ENCODE results near the gene ROM1. TPM values are rescaled to one million over a fixed set of nuclear protein-coding genes. Genes with fewer than 3 reads are reported as not detected.
"Not testable (repeated sequence)": the region's sequence is repeated elsewhere in the genome, so short reads cannot be mapped to it uniquely, and the experiment has no call there.

The ROM1 gene
- polyA plus RNA-seq, 1 donor (not counting 4 experiments of a cell fraction or from before 2014, with no cell fraction given): 1.5 TPM

- Histone ChIP-seq H3K27ac (ENCODE audit: control insufficient read depth, insufficient read depth, low read length) (no peak overlapping the region), H3K9me1 (ENCODE audit: control insufficient read depth, extremely low read depth, insufficient read depth, low read length) (no peaks in the 10 kb centered on the region), H2AFZ (ENCODE audit: control insufficient read depth, low read length) (no peak overlapping the region), H3K9ac (ENCODE audit: control insufficient read depth, extremely low read depth, insufficient read depth, low read length) (no peak overlapping the region), H3K27me3 (ENCODE audit: control insufficient read depth, extremely low read depth, insufficient read depth, low read length) (no peaks in the 10 kb centered on the region), H3K79me2 (ENCODE audit: control insufficient read depth, insufficient read depth, low read length) (no peaks in the 10 kb centered on the region), H3K4me2 (ENCODE audit: control insufficient read depth, extremely low read depth, insufficient read depth, low read depth, low read length) (no peak overlapping the region), H4K20me1 (ENCODE audit: control insufficient read depth, extremely low read depth, insufficient read depth, low read length) (no peaks in the 10 kb centered on the region), H3K4me1 (ENCODE audit: control insufficient read depth, extremely low read depth, insufficient read depth, low read length) (peaks cover 33% of the 10 kb centered on the region), H3K9me3 (ENCODE audit: control insufficient read depth, low read depth, low read length) (no peaks in the 10 kb centered on the region), H3K4me3 (ENCODE audit: control insufficient read depth in 2 of 3, extremely low read depth in 1 of 3, insufficient read depth in 2 of 3, low read depth in 1 of 3, low read length in 3 of 3) (no peak overlapping the region), H3K36me3 (ENCODE audit: control insufficient read depth in 2 of 2, extremely low read depth in 1 of 2, insufficient read depth in 2 of 2, low read length in 2 of 2) (peaks cover 8 to 13% of the 10 kb centered on the region in 2 experiments)
- no peak for TF ChIP-seq EZH2 (IDR thresholded peaks at IDR 0.05; ENCODE audit: low read length)
- TF ChIP-seq, protein P1, sequence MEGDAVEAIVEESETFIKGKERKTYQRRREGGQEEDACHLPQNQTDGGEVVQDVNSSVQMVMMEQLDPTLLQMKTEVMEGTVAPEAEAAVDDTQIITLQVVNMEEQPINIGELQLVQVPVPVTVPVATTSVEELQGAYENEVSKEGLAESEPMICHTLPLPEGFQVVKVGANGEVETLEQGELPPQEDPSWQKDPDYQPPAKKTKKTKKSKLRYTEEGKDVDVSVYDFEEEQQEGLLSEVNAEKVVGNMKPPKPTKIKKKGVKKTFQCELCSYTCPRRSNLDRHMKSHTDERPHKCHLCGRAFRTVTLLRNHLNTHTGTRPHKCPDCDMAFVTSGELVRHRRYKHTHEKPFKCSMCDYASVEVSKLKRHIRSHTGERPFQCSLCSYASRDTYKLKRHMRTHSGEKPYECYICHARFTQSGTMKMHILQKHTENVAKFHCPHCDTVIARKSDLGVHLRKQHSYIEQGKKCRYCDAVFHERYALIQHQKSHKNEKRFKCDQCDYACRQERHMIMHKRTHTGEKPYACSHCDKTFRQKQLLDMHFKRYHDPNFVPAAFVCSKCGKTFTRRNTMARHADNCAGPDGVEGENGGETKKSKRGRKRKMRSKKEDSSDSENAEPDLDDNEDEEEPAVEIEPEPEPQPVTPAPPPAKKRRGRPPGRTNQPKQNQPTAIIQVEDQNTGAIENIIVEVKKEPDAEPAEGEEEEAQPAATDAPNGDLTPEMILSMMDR (optimal IDR thresholded peaks at IDR 0.05 in 1 of 3, IDR thresholded peaks at IDR 0.05 in 1 of 3, conservative IDR thresholded peaks at IDR 0.05 in 1 of 3; ENCODE audit: extremely low read depth in 1 of 3, insufficient read depth in 2 of 3, low read length in 3 of 3): no peak
- no peak for DNase-seq (ENCODE audit: low read depth, low spot score)
- FAIRE-seq: no peak
- dilution Hi-C loops (cut with MboI; ENCODE audit: extremely low pct_ligation_motif_present, low sequenced_read_pairs): no loop called here
Observed at GRCh38 chr11:62615521-62615920, 2.5 kb downstream of the ROM1 start.

DNA sequence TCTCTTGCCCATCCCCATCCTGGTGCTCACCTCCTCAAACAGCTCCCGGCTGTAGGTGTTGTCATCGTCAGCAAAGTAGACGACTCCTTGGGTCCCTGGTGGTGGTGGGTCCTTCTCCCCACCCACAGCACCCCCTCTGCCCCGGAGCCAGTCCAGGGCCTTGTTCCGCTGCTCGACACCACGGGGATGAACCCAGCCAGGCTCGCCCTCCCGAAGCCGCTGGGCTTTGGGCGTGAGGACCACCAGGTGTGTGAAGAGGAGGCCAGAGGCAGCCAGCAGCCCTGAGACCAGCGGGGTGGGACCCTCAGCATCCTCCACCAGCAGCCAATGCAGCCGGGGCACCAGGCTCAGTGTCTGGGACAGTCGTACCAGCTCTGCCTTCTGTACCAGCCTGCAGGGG lies 3.9 kb downstream of the ROM1 start:
- H3K9ac ChIP-seq (ENCODE audit: control insufficient read depth, extremely low read depth, insufficient read depth, low read length); H3K4me3 ChIP-seq (ENCODE audit: control insufficient read depth in 2 of 3, extremely low read depth in 1 of 3, insufficient read depth in 2 of 3, low read depth in 1 of 3, low read length in 3 of 3); H2AFZ ChIP-seq (ENCODE audit: control insufficient read depth, low read length); dilution Hi-C loops (cut with MboI; ENCODE audit: extremely low pct_ligation_motif_present, low sequenced_read_pairs); H3K9me1 ChIP-seq (ENCODE audit: control insufficient read depth, extremely low read depth, insufficient read depth, low read length); H3K4me2 ChIP-seq (ENCODE audit: control insufficient read depth, extremely low read depth, insufficient read depth, low read depth, low read length); FAIRE-seq; H3K27ac ChIP-seq (ENCODE audit: control insufficient read depth, insufficient read depth, low read length); H3K27me3 ChIP-seq (ENCODE audit: control insufficient read depth, extremely low read depth, insufficient read depth, low read length); H4K20me1 ChIP-seq (ENCODE audit: control insufficient read depth, extremely low read depth, insufficient read depth, low read length); DNase-seq (ENCODE audit: low read depth, low spot score); H3K79me2 ChIP-seq (ENCODE audit: control insufficient read depth, insufficient read depth, low read length); H3K9me3 ChIP-seq (ENCODE audit: control insufficient read depth, low read depth, low read length): not testable (repeated sequence)
- peaks cover 33% of the 10 kb centered on the region for H3K4me1 ChIP-seq (ENCODE audit: control insufficient read depth, extremely low read depth, insufficient read depth, low read length)
- H3K36me3 ChIP-seq (ENCODE audit: control insufficient read depth in 2 of 2, extremely low read depth in 1 of 2, insufficient read depth in 2 of 2, low read length in 2 of 2): peaks cover 8 to 11% of the 10 kb centered on the region in 2 experiments

DNA sequence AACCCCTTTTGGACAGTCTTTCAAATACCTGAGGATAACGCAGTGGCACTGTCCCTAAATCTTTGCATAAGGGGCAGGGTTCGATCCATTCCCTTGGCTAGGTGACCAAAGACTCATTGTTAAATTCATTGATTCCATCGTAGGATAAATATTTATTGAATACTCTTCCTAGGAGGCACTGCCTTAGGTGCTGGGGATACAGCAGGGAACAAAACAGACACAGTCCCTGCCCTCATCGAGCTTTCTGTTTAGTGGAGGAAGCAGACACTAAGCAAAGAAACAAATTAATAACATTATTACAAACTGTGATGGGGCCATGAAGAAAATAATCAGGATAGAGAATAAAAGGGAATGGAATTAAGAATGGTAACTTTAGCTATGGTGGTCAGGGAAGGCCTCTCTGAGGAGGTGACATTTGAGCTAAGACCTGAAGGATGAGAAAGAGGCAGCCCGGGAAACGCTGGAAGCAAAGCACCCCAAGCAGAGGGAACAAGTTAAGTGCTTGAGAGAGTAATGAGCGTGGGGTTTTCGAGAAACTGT lies 8.0 kb downstream of the ROM1 start:
- H3K79me2 ChIP-seq (ENCODE audit: control insufficient read depth, insufficient read depth, low read length): no peaks in the 10 kb centered on the region
- peaks cover 25% of the 10 kb centered on the region for H3K4me1 ChIP-seq (ENCODE audit: control insufficient read depth, extremely low read depth, insufficient read depth, low read length)
- dilution Hi-C loops (cut with MboI; ENCODE audit: extremely low pct_ligation_motif_present, low sequenced_read_pairs): no loop called here
- no peak for DNase-seq (ENCODE audit: low read depth, low spot score)
- peak overlapping the region; percentile 85 for H3K9ac ChIP-seq (ENCODE audit: control insufficient read depth, extremely low read depth, insufficient read depth, low read length)
- no peaks in the 10 kb centered on the region for H3K27me3 ChIP-seq (ENCODE audit: control insufficient read depth, extremely low read depth, insufficient read depth, low read length)
- H3K4me2 ChIP-seq (ENCODE audit: control insufficient read depth, extremely low read depth, insufficient read depth, low read depth, low read length): peak overlapping the region; percentile 86
- no peaks in the 10 kb centered on the region for H4K20me1 ChIP-seq (ENCODE audit: control insufficient read depth, extremely low read depth, insufficient read depth, low read length)
- TF ChIP-seq EZH2 (IDR thresholded peaks at IDR 0.05; ENCODE audit: low read length): no peak
- TF ChIP-seq, protein P1 (optimal IDR thresholded peaks at IDR 0.05 in 1 of 3, IDR thresholded peaks at IDR 0.05 in 1 of 3, conservative IDR thresholded peaks at IDR 0.05 in 1 of 3; ENCODE audit: extremely low read depth in 1 of 3, insufficient read depth in 2 of 3, low read length in 3 of 3): no peak
- FAIRE-seq: no peak
- H3K9me3 ChIP-seq (ENCODE audit: control insufficient read depth, low read depth, low read length): no peaks in the 10 kb centered on the region
- H3K4me3 ChIP-seq (ENCODE audit: control insufficient read depth in 2 of 3, extremely low read depth in 1 of 3, insufficient read depth in 2 of 3, low read depth in 1 of 3, low read length in 3 of 3): peak overlapping the region; percentile 58 to 92 (median 83)
- H3K27ac ChIP-seq (ENCODE audit: control insufficient read depth, insufficient read depth, low read length): peak overlapping the region; percentile 95
- H3K9me1 ChIP-seq (ENCODE audit: control insufficient read depth, extremely low read depth, insufficient read depth, low read length): no peaks in the 10 kb centered on the region
- peaks cover 11 to 24% of the 10 kb centered on the region in 2 experiments for H3K36me3 ChIP-seq (ENCODE audit: control insufficient read depth in 2 of 2, extremely low read depth in 1 of 2, insufficient read depth in 2 of 2, low read length in 2 of 2)
- no peak overlapping the region for H2AFZ ChIP-seq (ENCODE audit: control insufficient read depth, low read length)

All from keratinocyte (primary cell).